Esophagus (tissue), 2 donors: ENCODE measurements around the gene ANKMY1. TPM values are rescaled to one million over a fixed set of nuclear protein-coding genes. Genes with fewer than 3 reads are reported as not detected.
A peak's percentile ranks its signal among the peaks of the same experiment; 100 is the strongest.

Experiments used
- H3K27ac ChIP-seq, 2 donors: one replicate each; pipeline ENCODE4 v1.5.1; 2013; ENCODE audit warnings: low read depth in 2 of 2, mild to moderate bottlenecking in 2 of 2, inconsistent platforms in 1 of 2, low read length in 1 of 2, moderate library complexity in 1 of 2
- H3K27me3 ChIP-seq, 2 donors: one replicate each; pipeline ENCODE4 v1.6.1; 2013; ENCODE audit warnings: low read length in 2 of 2, control low read depth in 1 of 2, mild to moderate bottlenecking in 1 of 2; ENCODE audit not compliant: insufficient read depth in 2 of 2, control insufficient read depth in 1 of 2
- H3K36me3 ChIP-seq, 2 donors: one replicate each; pipeline ENCODE4 v1.6.1; 2013; ENCODE audit warnings: low read length in 1 of 2; ENCODE audit not compliant: control insufficient read depth in 2 of 2, insufficient read depth in 2 of 2
- H3K4me1 ChIP-seq, 2 donors: one replicate each; pipeline ENCODE4 v1.6.1; 2013; ENCODE audit warnings: low read length in 1 of 2; ENCODE audit not compliant: control insufficient read depth in 2 of 2, insufficient read depth in 2 of 2
- H3K4me3 ChIP-seq, 2 donors: one replicate each; pipeline ENCODE4 v1.5.1; 2013; ENCODE audit warnings: low read length in 2 of 2, mild to moderate bottlenecking in 2 of 2, low read depth in 1 of 2, moderate library complexity in 1 of 2
- H3K9me3 ChIP-seq, 2 donors: one replicate each; pipeline ENCODE4 v1.6.1; 2013; ENCODE audit warnings: mild to moderate bottlenecking in 2 of 2, low read depth in 1 of 2, low read length in 1 of 2, moderate library complexity in 1 of 2; ENCODE audit not compliant: control insufficient read depth in 2 of 2, insufficient read depth in 1 of 2
- WGBS, 2 donors: extraction: QIAGEN DNeasy Blood & Tissue Kit; methylation state at CpG; one replicate each; pipeline ENCODE4 v1.1.7; 2013; 5-methylcytosine and 5-hydroxymethylcytosine counted together
- polyA plus RNA-seq, 2 donors: library from polyadenylated mRNA; stranded (reverse); fragments of 200-250 nt; gene quantifications; one replicate each; pipeline ENCODE4 v1.2.3, GENCODE V29; 2013
- donor health status: healthy with polysubstance abuse.
- donor health status: Bipolar disorder and iron deficiency.

Gene ANKMY1
- polyA plus RNA-seq, 2 donors, result 4.8 to 16.2 TPM

DNA sequence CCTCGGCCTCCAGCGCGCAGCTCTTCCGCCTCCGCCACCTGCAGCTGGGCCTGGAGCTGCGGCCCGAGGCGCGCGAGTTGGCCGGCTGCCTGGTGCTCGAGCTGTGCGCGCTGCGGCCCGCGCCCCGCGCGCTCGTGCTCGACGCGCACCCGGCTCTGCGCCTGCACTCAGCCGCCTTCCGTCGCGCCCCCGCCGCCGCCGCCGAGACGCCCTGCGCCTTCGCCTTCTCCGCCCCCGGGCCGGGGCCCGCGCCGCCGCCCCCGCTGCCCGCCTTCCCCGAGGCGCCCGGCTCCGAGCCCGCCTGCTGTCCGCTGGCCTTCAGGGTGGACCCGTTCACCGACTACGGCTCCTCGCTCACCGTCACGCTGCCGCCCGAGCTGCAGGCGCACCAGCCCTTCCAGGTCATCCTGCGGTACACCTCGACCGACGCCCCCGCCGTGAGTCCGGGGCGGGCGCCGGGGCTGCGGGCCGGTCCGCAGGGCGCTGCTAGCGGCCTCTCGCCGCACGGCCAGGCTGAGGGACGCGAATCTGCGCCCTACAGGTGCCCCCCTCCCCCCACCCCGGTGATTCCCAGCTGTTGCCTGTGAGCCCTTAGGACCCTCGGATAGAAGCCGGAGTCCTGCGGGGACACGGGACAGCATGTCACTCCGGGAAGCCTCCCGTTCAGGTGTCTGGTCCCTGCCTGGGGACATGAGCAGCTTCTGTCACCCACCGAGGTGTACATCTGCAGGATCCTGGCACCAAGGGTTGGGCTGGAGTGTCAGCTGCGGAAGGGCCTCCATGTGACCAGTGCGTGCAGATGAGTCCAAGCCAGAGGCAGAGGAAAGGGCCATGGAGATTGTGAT, 11.1 kb upstream of the ANKMY1 start:
- H3K4me1 ChIP-seq, result peaks cover 32 to 52% of the 10 kb centered on the region in 2 donors

DNA sequence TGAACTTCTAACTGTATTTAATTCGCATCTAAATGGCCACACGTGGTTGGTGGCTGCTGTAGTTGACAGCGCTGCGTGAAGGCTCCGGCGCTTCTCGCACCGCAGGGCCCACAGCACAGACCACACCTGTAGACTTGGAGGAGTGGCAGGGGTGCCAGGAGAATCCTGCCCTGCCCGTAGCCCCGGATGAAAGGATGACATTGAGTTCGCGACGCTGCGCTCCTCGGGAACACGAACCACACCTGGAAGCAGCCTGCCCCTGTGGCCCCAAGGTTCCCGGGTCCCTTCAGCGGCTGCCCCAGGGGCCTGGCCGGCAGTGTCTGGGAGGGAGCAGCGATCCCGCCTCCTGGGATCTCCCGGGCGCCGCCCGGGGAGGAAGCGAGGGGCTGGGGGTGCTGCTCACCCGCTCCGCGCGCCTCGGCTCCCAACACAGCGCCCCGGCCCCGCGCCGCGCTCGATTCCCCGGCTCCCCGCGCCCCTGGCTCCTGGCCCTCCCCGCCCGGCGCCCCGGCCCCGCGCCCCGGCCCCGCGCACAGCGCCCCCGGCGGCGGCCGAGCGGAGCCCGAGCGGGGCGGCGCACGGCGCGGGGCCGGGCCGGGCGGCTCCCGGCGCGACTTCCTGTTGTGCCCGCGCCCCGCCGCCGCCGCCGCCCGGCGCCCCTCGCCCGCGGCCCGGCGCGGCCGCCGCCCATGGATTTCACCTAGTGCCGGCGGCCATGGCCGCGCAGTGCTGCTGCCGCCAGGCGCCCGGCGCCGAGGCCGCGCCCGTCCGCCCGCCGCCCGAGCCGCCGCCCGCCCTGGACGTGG, 10.3 kb upstream of the ANKMY1 start, which contains the start of gene RNPEPL1:
Gene RNPEPL1, plus strand, starts transcription at position 613 of the 806 bp plus-strand sequence. Its CDS starts 103 bp downstream, at position 716.
- Histone ChIP-seq H3K4me3 (peak within 1 kb of the TSS; percentile 80 to 87), H3K9me3 (no peaks in the 10 kb centered on the region), H3K36me3 (peaks cover 0 to 11% of the 10 kb centered on the region in 2 donors), H3K4me1 (peaks cover 32 to 49% of the 10 kb centered on the region in 2 donors), H3K27me3 (no peaks in the 10 kb centered on the region), H3K27ac (peak within 1 kb of the TSS; percentile 96)
- WGBS, 2 donors, result 1% methylated on average over 34 to 106 of the region's 106 CpGs

More for the DNA sequence above, 11.1 kb upstream of the ANKMY1 start:
- 1% methylated on average over 62 to 93 of the region's 93 CpGs for WGBS, 2 donors
- H3K36me3 ChIP-seq, result peaks cover 0 to 18% of the 10 kb centered on the region in 2 donors
- peak overlapping the region; percentile 92 to 96 for H3K27ac ChIP-seq
- H3K4me3 ChIP-seq, result peak overlapping the region; percentile 80 to 87
- no peaks in the 10 kb centered on the region for H3K27me3 ChIP-seq
- H3K9me3 ChIP-seq, result no peaks in the 10 kb centered on the region

DNA sequence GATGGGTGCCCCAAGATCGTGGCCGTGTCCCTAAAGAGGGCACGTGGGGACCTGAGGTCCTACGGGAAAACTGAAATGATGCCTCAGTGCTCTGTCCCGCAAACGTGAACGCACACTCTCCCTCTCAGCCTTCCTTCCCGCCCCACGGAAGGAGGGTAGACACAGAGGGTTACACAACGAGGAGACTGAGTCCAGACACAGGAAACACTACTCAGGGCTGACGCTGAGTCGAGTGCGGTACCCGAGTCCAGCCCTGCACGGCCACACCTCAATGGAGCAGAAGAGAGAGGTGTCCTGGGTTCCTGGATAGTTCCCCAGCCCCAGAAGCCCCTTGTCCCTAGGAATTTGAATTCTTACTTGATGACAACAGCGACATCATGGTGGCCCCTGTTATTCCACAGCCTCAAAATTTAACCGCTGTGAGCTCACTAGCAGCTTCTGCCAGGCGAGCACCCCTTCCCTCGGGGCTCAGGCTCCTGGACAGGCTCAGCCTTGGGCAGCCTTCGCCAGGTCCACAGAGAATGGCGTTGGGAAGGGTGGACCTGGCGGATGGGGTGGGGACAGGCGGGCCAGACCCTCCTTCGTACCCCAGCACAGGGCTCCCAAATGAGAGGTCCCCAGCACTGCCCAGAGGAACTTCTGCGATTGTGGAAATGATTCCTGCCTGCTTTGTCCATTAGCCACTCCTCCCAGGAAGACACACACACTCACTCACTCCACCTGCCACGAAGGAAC, 9.5 kb upstream of the ANKMY1 start:
- H3K9me3 ChIP-seq, result no peaks in the 10 kb centered on the region
- H3K4me3 ChIP-seq, result peak overlapping the region; percentile 71 to 87
- peaks cover 32 to 47% of the 10 kb centered on the region in 2 donors for H3K4me1 ChIP-seq
- no peaks in the 10 kb centered on the region for H3K27me3 ChIP-seq
- H3K36me3 ChIP-seq, result peaks cover 0 to 7% of the 10 kb centered on the region in 2 donors
- 27 to 29% methylated on average over 26 of the region's 26 CpGs for WGBS, 2 donors
- H3K27ac ChIP-seq, result peak overlapping the region; percentile 96

GRCh38 chr2:240566203-240567136, 8.7 kb upstream of the ANKMY1 start:
- Histone ChIP-seq H3K9me3 (no peaks in the 10 kb centered on the region), H3K27ac (peak overlapping the region; percentile 96), H3K4me3 (peak overlapping the region; percentile 46 to 87), H3K4me1 (peaks cover 32 to 47% of the 10 kb centered on the region in 2 donors), H3K27me3 (no peaks in the 10 kb centered on the region), H3K36me3 (peaks cover 0 to 6% of the 10 kb centered on the region in 2 donors)
- WGBS, 2 donors, result 6 to 9% methylated on average over 32 to 53 of the region's 53 CpGs

DNA sequence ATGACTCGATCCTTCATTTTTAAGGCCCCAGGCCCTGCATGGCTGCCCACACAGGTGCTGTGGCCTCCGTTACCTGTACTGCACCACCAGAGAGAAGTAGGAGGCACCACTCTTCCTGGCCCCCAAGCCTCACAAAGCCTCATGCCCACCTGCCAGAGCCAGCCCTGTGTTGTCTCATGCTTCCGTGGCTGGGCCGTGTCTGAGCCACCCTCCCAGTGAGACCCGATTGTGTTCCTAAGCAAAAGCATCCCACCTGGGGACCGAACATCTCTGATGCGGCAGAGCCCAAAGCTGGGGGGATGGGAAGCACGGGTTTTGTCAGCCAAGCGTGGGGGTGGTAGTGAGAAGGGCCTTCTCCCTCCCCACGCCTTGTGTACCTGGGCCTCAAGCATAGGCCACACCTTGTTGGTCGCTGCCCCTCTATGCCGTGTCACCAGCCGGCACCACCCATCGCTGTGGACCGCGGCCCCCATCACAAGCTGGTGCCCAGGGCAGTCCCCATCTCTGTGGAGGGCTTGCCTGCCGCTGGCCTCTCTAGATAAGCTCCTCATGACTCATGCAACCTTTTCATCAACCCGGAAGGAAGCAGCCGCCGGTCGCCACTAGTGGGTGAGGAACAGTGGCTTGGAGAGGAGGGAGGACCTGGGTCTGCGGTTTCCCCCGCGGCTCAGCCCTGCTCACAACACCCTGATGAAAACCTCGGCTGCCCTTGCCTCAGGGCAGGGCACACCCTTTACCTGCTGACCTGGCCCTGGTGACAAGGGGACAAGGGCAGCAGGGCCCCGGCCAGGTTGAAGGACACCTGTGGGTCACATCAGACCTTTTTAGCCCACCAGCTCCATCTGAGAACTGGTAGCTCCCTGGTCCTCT, 7.8 kb upstream of the ANKMY1 start:
- peaks cover 0 to 6% of the 10 kb centered on the region in 2 donors for H3K36me3 ChIP-seq
- WGBS, 2 donors, result 41 to 42% methylated on average over 26 of the region's 26 CpGs
- no peaks in the 10 kb centered on the region for H3K27me3 ChIP-seq
- peaks cover 26 to 41% of the 10 kb centered on the region in 2 donors for H3K4me1 ChIP-seq
- peak overlapping the region; percentile 16 to 26 for H3K4me3 ChIP-seq
- peak overlapping the region; percentile 96 for H3K27ac ChIP-seq
- no peaks in the 10 kb centered on the region for H3K9me3 ChIP-seq

- 78 to 83% methylated on average over 9 to 10 of the region's 10 CpGs for WGBS, 2 donors
- peaks cover 20 to 34% of the 10 kb centered on the region in 2 donors for H3K4me1 ChIP-seq
- H3K27ac ChIP-seq, result peak overlapping the region; percentile 96
- no peak overlapping the region for H3K4me3 ChIP-seq
- H3K9me3 ChIP-seq, result no peaks in the 10 kb centered on the region
- H3K27me3 ChIP-seq, result no peaks in the 10 kb centered on the region
- peaks cover 0 to 2% of the 10 kb centered on the region in 2 donors for H3K36me3 ChIP-seq
Observed at GRCh38 chr2:240564561-240565332, 7.0 kb upstream of the ANKMY1 start.

DNA sequence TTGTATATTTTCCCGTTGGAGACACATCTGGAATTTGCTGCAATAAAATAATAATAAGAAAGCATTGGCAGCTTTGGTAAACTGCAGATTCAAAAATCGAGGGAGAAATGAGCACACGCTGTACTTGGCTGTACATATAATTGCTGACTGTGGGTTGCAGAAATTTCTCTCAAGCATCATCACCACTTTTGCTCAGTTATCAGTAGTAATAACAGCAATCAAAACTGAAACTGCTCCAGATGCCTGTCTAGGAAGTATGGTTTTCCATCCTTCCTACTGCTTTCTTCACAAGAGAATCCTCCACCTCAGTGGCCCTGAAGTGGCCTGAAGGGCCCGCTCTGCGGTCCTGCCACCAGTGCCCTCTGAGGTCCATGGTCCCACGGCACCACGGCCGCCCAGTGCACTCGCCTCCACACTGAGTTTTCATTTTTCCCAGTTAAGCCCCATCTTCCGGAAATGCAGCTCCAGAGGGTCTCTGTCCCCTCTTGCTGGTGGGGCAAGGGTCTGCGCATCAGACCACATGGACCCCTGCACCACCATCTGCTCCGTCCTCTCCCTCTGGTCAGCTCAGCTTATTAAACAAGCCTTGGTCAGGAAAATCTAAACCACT, 6.3 kb upstream of the ANKMY1 start:
- Histone ChIP-seq H3K27me3 (no peaks in the 10 kb centered on the region), H3K9me3 (no peaks in the 10 kb centered on the region), H3K36me3 (no peaks in the 10 kb centered on the region), H3K4me3 (no peak overlapping the region), H3K27ac (peak overlapping the region in 1 of 2 donors; percentile 11), H3K4me1 (peaks cover 17 to 32% of the 10 kb centered on the region in 2 donors)
- WGBS, 2 donors, result 92% methylated on average over 12 of the region's 12 CpGs
